ENCODE data around the gene EIF5.

DNA sequence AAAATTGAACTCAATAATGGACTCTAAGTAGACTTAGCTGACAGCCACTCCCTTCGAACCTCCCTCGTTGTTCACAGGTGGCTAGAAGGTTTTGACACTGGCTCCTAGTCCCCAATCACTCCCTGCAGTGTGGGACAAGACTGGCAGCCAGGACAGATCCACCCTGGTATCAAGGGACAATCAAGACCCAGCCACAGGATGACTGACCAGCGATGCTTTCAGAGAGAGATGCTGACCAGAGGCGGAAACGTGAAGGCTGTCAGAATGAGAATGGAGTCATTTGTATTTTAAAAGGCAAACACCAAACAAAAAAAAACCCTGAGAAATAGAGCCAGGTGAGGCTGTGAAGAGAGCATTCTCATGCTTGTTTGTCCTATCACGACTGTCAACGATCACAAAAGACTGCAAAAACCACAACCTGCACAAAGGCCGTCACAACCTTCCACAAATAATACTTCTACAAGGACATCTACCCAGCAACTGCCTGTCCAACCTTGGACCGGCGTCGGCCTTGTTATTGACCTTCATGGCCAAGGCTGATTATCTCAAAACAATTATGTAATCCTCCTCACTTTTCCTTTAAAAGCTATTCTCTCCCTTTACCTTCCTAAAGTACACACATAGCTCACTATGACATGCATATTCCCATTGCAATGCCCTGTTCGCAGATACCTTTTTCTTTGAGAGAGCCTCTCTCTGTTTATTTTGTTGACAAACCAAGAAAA lies 13.2 kb downstream of the EIF5 start:
- TF ChIP-seq POLR2AphosphoS5 (IDR thresholded peaks at IDR 0.05; ENCODE audit: low read depth, low read length) (no peak), TAF1 (IDR thresholded peaks at IDR 0.05; ENCODE audit: borderline replicate concordance, insufficient read depth, low read length) (no peak), SIN3A (IDR thresholded peaks at IDR 0.05; ENCODE audit: borderline replicate concordance, insufficient read depth, low read length) (no peak), FOXP2 (optimal IDR thresholded peaks at IDR 0.05; ENCODE audit: borderline replicate concordance, extremely low read depth, extremely low read length, insufficient read depth) (no peak)
- TF ChIP-seq, protein P1, sequence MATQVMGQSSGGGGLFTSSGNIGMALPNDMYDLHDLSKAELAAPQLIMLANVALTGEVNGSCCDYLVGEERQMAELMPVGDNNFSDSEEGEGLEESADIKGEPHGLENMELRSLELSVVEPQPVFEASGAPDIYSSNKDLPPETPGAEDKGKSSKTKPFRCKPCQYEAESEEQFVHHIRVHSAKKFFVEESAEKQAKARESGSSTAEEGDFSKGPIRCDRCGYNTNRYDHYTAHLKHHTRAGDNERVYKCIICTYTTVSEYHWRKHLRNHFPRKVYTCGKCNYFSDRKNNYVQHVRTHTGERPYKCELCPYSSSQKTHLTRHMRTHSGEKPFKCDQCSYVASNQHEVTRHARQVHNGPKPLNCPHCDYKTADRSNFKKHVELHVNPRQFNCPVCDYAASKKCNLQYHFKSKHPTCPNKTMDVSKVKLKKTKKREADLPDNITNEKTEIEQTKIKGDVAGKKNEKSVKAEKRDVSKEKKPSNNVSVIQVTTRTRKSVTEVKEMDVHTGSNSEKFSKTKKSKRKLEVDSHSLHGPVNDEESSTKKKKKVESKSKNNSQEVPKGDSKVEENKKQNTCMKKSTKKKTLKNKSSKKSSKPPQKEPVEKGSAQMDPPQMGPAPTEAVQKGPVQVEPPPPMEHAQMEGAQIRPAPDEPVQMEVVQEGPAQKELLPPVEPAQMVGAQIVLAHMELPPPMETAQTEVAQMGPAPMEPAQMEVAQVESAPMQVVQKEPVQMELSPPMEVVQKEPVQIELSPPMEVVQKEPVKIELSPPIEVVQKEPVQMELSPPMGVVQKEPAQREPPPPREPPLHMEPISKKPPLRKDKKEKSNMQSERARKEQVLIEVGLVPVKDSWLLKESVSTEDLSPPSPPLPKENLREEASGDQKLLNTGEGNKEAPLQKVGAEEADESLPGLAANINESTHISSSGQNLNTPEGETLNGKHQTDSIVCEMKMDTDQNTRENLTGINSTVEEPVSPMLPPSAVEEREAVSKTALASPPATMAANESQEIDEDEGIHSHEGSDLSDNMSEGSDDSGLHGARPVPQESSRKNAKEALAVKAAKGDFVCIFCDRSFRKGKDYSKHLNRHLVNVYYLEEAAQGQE (IDR thresholded peaks at IDR 0.05; ENCODE audit: insufficient read depth in 1 of 2, low read depth in 2 of 2, low read length in 2 of 2): no peak
